ENCODE results near the gene FOXP1.

Gene FOXP1

GRCh38 chr3:71512544-71512943, 71.0 kb downstream of the FOXP1 start:
- H3K27ac ChIP-seq: no peak overlapping the region

GRCh38 chr3:71512000-71512399, 71.5 kb downstream of the FOXP1 start:
- no peak overlapping the region for H3K27ac ChIP-seq
- no peak for TF ChIP-seq CTCF (conservative IDR thresholded peaks at IDR 0.05)

More at GRCh38 chr3:71512544-71512943, 71.0 kb downstream of the FOXP1 start:
- no peak for TF ChIP-seq CTCF (conservative IDR thresholded peaks at IDR 0.05)

- H3K27ac ChIP-seq: no peak overlapping the region
- TF ChIP-seq CTCF (conservative IDR thresholded peaks at IDR 0.05): no peak
Observed at GRCh38 chr3:71511446-71511845, 72.1 kb downstream of the FOXP1 start.

GRCh38 chr3:71511037-71511436, 72.5 kb downstream of the FOXP1 start:
- no peak overlapping the region for H3K27ac ChIP-seq

GRCh38 chr3:71510510-71510909, 73.0 kb downstream of the FOXP1 start:
- H3K27ac ChIP-seq: no peak overlapping the region
- TF ChIP-seq CTCF (conservative IDR thresholded peaks at IDR 0.05): no peak

More at GRCh38 chr3:71511037-71511436, 72.5 kb downstream of the FOXP1 start:
- no peak for TF ChIP-seq CTCF (conservative IDR thresholded peaks at IDR 0.05)

- TF ChIP-seq CTCF (conservative IDR thresholded peaks at IDR 0.05): no peak
- no peak overlapping the region for H3K27ac ChIP-seq
Observed at GRCh38 chr3:71509066-71509465, 74.5 kb downstream of the FOXP1 start.

- no peak for TF ChIP-seq CTCF (conservative IDR thresholded peaks at IDR 0.05)
- no peak overlapping the region for H3K27ac ChIP-seq
Observed at GRCh38 chr3:71505767-71506350, 77.7 kb downstream of the FOXP1 start.

Data from VCaP (cell line).